ENCODE measurements around the gene CASKIN1.

CASKIN1 gene

GRCh38 chr16:2213817-2214718 is 17.7 kb upstream of the CASKIN1 start:
- H3K79me2 ChIP-seq (ENCODE audit: low read length), result peaks cover 20% of the 10 kb centered on the region
- peaks cover 7% of the 10 kb centered on the region for H4K20me1 ChIP-seq (ENCODE audit: insufficient read depth, low read length)
- peak overlapping the region; percentile 88 for H3K4me2 ChIP-seq (ENCODE audit: low read length)
- H3K4me3 ChIP-seq (ENCODE audit: low read length), result peak overlapping the region; percentile 98
- TF ChIP-seq CTCF (IDR thresholded peaks at IDR 0.05; ENCODE audit: low read depth, low read length) (no peak), EZH2phosphoT487 (IDR thresholded peaks at IDR 0.05; ENCODE audit: low read depth) (no peak)
- H3K4me1 ChIP-seq (ENCODE audit: low read length), result peaks cover 12% of the 10 kb centered on the region
- no peak overlapping the region for H3K27ac ChIP-seq (ENCODE audit: low read length)
- no peak overlapping the region for H2AFZ ChIP-seq (ENCODE audit: low read depth, low read length)
- H3K9me3 ChIP-seq (ENCODE audit: insufficient read depth, low read length), result no peaks in the 10 kb centered on the region
- peaks cover 13% of the 10 kb centered on the region for H3K36me3 ChIP-seq (replicated peaks; ENCODE audit: low read depth, low read length)
- H3K27me3 ChIP-seq (ENCODE audit: low read depth, low read length), result no peaks in the 10 kb centered on the region
- peak overlapping the region; percentile 81 for H3K9ac ChIP-seq (ENCODE audit: low read length)

- TF ChIP-seq EZH2phosphoT487 (IDR thresholded peaks at IDR 0.05; ENCODE audit: low read depth) (no peak), CTCF (IDR thresholded peaks at IDR 0.05; ENCODE audit: low read depth, low read length) (no peak)
- no peak overlapping the region for H3K27ac ChIP-seq (ENCODE audit: low read length)
- peaks cover 16% of the 10 kb centered on the region for H3K36me3 ChIP-seq (replicated peaks; ENCODE audit: low read depth, low read length)
Observed at GRCh38 chr16:2212362-2213324, 16.2 kb upstream of the CASKIN1 start.

GRCh38 chr16:2211923-2212347 is 15.5 kb upstream of the CASKIN1 start:
- no peak for TF ChIP-seq CTCF (IDR thresholded peaks at IDR 0.05; ENCODE audit: low read depth, low read length)
- no peak for TF ChIP-seq EZH2phosphoT487 (IDR thresholded peaks at IDR 0.05; ENCODE audit: low read depth)
- Histone ChIP-seq H3K27me3 (ENCODE audit: low read depth, low read length) (no peaks in the 10 kb centered on the region), H3K9ac (ENCODE audit: low read length) (no peak overlapping the region), H3K9me3 (ENCODE audit: insufficient read depth, low read length) (no peaks in the 10 kb centered on the region), H3K79me2 (ENCODE audit: low read length) (peaks cover 24% of the 10 kb centered on the region), H3K4me3 (ENCODE audit: low read length) (no peak overlapping the region), H3K4me2 (ENCODE audit: low read length) (no peak overlapping the region), H3K4me1 (ENCODE audit: low read length) (peaks cover 13% of the 10 kb centered on the region), H3K27ac (ENCODE audit: low read length) (no peak overlapping the region), H4K20me1 (ENCODE audit: insufficient read depth, low read length) (peaks cover 7% of the 10 kb centered on the region), H3K36me3 (replicated peaks; ENCODE audit: low read depth, low read length) (peaks cover 22% of the 10 kb centered on the region), H2AFZ (ENCODE audit: low read depth, low read length) (no peak overlapping the region)

More at GRCh38 chr16:2212362-2213324, 16.2 kb upstream of the CASKIN1 start:
- peak overlapping the region; percentile 98 for H3K4me3 ChIP-seq (ENCODE audit: low read length)
- no peaks in the 10 kb centered on the region for H3K9me3 ChIP-seq (ENCODE audit: insufficient read depth, low read length)
- H3K4me2 ChIP-seq (ENCODE audit: low read length), result peak overlapping the region; percentile 88
- no peaks in the 10 kb centered on the region for H3K27me3 ChIP-seq (ENCODE audit: low read depth, low read length)
- H2AFZ ChIP-seq (ENCODE audit: low read depth, low read length), result no peak overlapping the region
- H3K4me1 ChIP-seq (ENCODE audit: low read length), result peaks cover 12% of the 10 kb centered on the region
- peaks cover 20% of the 10 kb centered on the region for H3K79me2 ChIP-seq (ENCODE audit: low read length)
- H4K20me1 ChIP-seq (ENCODE audit: insufficient read depth, low read length), result peaks cover 7% of the 10 kb centered on the region
- H3K9ac ChIP-seq (ENCODE audit: low read length), result peak overlapping the region; percentile 81; the same call in 1 of the 2 replicates

Measured in OCI-LY3 (cell line).